T-helper 1 cell (primary cell): ENCODE data around the gene LRIT3.

ENCODE experiments used
- DNase-seq, 5 donors: peaks; one replicate each; pipeline ENCODE4 v3.0.0-alpha.2; 2012 to 2020

LRIT3 gene

GRCh38 chr4:109912706-109913595 lies 65.0 kb downstream of the LRIT3 start, which contains the start of gene EGF:
Gene EGF, plus strand, starts transcription at chr4:109912883. Its CDS starts 453 bp downstream, at chr4:109913336.
- DNase-seq: no peak

GRCh38 chr4:109913596-109914241 lies 65.8 kb downstream of the LRIT3 start:
- no peak for DNase-seq

- no peak for DNase-seq
Observed at GRCh38 chr4:109914322-109914721, 66.4 kb downstream of the LRIT3 start.

- no peak for DNase-seq
Observed at GRCh38 chr4:109915385-109916026, 67.6 kb downstream of the LRIT3 start.

GRCh38 chr4:109916027-109916409 lies 68.1 kb downstream of the LRIT3 start:
- no peak for DNase-seq

GRCh38 chr4:109921384-109921808 lies 73.5 kb downstream of the LRIT3 start:
- no peak for DNase-seq
